Right kidney (tissue), 1 donor: ENCODE results near the gene BTRC.
"Not testable (repeated sequence)": the region's sequence is repeated elsewhere in the genome, so short reads cannot be mapped to it uniquely, and the experiment has no call there.

Experiments used
- DNase-seq: peaks from one replicate; pipeline ENCODE4 v3.0.0-alpha.2; 2016

Gene BTRC

GRCh38 chr10:101385866-101386658, 32.1 kb downstream of the BTRC start:
- no peak for DNase-seq

DNA sequence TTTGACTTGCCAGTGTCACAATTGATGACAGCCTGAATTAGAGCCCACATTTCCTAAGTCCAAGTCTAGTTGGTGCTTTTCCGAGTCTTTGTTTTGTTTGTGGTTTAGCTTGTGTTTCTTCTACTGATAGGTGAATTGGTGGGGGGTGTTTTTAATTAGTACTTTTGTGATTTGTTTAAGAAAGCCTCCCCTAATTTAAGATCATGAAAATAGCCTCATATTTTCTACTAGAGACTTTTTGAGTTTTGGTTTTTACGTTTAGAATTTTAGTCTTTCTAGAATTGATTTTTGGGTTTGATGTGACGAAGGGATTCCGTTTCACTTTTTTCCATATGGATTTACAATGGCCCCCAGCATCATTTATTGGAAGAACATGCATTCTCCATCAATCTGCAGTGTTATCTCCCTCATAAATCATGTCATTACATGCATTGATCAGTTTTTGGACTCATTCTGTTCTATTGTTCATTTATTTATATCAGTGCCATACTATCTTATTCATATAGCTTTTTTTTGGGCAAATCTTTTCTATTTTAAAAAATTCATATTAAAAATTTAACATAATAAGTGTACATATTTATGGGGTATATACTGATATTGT, 32.8 kb downstream of the BTRC start:
- DNase-seq: no peak

DNA sequence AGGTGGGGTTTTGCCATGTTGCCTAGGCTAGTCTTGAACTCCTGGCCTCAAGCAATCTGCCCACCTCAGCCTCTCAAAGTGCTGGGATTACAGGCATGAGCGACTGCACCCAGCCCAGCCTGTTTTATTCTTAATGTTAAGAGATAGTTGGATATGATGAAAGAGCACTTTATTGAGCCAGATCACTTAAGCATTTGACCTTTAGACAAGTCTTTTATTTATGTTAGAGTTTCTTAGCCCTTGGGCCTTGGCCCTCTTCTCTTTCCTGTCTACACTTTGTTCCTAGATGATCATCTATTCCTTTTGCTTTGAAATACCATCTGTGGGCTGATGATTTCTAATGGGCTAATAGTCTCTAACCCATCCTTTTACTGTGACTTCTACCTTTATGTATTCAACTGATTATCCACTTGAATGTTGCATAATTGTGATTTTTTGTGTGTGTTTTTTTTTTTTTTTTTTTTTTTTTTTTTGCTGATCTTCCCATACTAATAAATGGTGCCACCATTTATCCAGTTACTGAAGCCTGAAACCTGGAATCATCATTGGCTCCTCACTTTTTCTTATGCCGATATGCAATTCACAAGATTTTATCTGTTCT, 34.8 kb downstream of the BTRC start:
- DNase-seq: no peak

DNA sequence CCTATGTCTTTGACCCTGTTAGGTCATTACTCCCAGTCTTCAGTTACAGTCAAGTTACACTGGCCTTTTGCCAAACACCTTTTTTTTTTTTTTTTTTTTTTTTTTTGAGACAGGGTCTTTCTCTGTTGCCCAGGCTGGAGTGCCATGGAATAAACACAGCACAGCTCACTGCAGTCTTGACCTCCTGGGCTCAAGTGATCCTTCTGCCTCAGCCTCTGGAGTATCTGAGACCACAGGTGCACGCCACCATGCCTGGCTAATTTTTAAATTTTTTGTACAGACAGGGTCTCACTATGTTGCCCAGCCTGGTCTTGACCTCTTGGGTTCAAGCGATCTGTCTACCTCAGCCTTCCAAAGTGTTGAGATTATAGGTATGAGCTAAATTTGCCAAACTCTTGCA, 35.6 kb downstream of the BTRC start:
- DNase-seq: not testable (repeated sequence)

DNA sequence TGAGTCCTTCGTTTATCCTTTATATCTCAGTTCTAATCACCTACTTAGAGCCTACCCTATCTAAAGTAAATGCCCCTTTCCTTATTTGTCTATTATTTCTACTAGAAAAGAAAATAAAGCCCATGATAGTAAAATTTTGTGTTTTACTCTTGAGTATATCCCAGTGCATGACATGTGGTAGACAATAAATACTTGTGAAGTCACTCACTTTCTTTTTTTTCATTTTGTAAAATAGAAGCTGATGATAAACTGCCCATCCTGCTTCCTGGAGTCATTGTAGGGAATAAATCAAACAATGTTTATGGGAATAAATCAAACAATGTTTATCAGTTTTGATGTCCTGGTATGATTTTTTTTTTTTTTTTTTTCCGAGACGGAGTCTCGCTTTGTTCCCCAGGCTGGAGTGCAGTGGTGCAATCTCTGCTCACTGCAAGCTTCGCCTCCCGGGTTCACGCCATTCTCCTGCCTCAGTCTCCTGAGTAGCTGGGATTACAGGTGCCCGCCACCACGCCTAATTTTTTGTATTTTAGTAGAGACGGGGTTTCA, 36.1 kb downstream of the BTRC start:
- no peak for DNase-seq

- DNase-seq: no peak
Measured at GRCh38 chr10:101393378-101393777, 39.4 kb downstream of the BTRC start.

- DNase-seq: no peak
Measured at GRCh38 chr10:101394524-101395133, 40.7 kb downstream of the BTRC start.

GRCh38 chr10:101397140-101397539, 43.2 kb downstream of the BTRC start:
- no peak for DNase-seq

DNA sequence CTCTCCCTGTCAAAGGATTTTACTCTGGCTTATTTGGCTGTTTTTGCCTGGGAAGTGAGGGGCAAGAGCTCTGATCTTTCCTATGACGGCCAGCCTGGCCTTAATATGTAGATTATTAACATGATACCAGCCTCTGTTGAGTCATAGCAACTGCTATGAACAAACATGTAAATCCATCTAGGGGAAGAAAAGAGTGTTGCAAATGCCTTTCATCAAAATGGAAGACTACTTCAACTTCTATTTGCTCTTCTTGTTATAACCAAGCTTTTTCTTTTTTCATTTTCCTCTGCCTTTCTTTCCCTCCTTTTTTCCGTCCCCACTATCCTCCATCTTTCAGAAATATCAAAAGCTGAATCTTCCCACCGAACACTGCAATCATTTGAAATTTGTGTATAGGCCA, 46.6 kb downstream of the BTRC start:
- no peak for DNase-seq

GRCh38 chr10:101402711-101403110, 48.7 kb downstream of the BTRC start:
- no peak for DNase-seq

GRCh38 chr10:101403161-101403560, 49.2 kb downstream of the BTRC start:
- no peak for DNase-seq

DNA sequence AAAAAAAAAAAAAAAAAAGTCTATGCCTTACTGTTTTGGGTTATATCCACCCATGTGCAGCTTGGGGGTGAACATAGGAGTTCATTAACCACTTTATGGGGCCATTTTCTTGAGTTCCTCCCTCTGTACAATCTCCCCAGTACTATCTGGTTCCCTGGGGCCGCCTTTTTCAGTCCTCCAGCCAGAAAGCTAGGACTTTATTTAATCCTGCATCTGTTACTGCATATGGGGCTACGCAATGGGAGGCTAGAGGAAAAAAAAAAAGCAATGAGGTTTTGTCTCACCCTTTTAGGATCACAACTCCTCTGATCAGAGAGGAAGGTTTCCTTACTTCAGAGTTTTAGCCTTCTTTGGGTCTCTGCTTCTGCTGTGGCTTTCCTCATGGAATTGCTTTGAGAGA, 51.0 kb downstream of the BTRC start:
- DNase-seq: no peak

GRCh38 chr10:101411598-101411997, 57.6 kb downstream of the BTRC start:
- DNase-seq: no peak

DNA sequence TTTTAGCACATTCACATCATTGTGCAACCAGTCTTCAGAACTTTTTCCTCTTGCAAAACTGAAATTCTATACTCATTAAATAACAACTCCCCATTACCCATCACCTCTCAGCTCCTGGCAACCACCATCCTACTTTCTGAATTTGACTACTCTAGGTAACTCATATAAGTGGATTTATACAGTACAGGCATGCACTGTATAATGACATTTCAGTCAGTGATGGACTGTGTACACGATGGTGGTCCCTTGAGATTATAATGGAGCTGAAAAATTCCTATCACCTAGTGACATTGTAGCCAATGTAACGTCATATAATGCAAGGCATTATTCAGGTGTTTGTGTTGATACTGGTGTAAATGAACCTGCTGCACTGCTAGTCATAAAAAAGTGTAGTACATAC, 60.1 kb downstream of the BTRC start:
- DNase-seq: no peak

GRCh38 chr10:101415884-101416283, 61.9 kb downstream of the BTRC start:
- DNase-seq: no peak

DNA sequence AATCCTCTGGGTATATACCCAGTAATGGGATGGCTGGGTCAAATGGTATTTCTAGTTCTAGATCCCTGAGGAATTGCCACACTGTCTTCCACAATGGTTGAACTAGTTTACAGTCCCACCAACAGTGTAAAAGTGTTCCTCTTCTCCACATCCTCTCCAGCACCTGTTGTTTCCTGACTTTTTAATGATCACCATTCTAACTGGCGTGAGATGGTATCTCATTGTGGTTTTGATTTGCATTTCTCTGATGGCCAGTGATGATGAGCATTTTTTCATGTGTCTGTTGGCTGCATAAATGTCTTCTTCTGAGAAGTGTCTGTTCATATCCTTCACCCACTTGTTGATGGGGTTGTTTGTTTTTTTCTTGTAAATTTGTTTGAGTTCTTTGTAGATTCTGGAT, 68.0 kb downstream of the BTRC start:
- DNase-seq: not testable (repeated sequence)

DNA sequence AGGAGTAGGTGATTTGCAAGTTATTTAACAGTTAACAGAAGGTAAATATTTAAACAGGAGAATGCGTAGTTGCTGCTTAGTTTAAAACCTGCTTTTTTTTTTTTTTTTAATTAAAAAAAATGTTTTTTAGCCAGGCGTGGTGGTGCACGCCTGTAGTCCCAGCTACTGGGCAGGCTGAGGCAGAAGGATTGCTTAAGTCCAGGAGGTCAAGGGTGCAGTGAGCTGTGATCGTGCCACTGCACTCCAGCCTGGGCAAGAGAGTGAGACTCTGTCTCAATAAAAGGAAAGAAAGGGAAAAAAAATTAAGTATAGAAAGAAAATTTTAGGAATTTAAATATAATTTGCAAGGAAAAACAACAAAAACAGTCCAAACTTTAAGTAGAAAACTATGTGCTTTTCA, 71.6 kb downstream of the BTRC start:
- DNase-seq: no peak

DNA sequence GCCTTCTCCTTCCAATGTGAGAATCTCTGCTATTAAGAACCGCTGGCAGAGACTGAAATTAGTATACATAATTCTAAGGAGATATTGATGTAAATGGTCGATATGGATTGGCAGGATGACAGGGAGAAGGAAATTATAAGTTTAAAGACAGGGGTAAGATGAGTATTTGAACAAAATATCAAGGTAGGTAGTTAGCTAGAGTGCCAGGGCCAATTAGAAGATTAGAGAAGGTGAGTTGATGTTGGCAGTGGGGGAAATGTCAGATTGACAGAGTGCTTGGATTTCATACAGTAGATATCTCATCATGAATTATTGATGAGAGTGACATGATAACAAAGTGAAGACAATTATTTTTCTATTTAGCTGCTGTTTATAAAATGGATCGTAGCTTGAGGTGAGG, 74.1 kb downstream of the BTRC start:
- DNase-seq: no peak

DNA sequence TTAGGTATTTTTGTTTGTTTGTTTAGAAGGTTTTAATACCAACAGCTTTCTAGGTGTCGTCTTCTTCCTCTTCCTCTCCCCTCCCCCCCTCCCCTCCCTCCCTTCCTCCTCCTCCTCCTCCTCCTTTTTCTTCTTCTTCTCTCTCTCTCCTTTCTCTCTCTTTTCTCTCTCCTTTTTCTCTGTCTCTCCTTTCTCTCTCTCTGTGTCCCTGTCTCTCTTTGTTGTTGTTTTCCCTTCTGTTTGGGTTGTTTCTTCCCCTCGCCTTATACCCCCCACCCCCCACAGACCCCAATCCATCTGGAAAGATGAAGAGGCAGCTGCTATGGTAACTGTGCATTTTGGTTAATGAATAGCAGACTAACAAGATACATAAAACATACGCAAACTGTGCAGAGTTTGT, 75.5 kb downstream of the BTRC start:
- DNase-seq: no peak

- DNase-seq: no peak
Measured at GRCh38 chr10:101436302-101436701, 82.3 kb downstream of the BTRC start.

DNA sequence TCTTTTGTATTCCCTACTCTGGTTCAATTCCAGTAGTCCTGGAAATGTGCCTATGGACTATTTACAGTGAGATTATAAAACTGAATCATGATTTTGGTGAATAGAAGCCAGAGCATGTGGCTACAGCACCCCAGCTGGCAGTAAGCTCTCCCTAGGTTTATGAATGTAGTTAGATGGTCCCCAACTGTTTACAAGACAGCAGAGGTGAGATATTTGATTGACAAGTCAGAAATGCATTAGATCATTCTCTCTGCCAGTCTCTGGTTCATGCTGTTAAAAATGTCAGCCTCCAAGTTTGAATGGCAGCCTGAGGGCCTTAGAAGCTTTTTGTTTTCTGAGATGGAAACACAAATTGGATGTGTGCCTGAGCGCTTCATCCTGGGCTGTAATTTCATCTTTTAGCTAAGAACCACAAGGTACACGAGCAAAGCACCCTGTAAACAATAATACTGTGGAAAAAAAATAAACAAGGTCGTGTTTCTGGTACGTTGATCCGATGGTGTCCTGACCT, 85.0 kb downstream of the BTRC start:
- no peak for DNase-seq

- peak; percentile 50 for DNase-seq
Measured at GRCh38 chr10:101441541-101442455, 87.8 kb downstream of the BTRC start.
